ENCODE measurements around the gene ERN2.
"Not testable (repeated sequence)": the region's sequence is repeated elsewhere in the genome, so short reads cannot be mapped to it uniquely, and the experiment has no call there.

The ERN2 gene

GRCh38 chr16:23724096-23724784, 11.2 kb upstream of the ERN2 start:
- in situ Hi-C loops (cut with MboI; ENCODE audit: low sequenced_read_pairs): no loop called here

- in situ Hi-C loops (cut with MboI; ENCODE audit: low sequenced_read_pairs): not testable (repeated sequence)
These were observed 9.7 kb upstream of the ERN2 start for GRCh38 chr16:23722613-23723240.

- in situ Hi-C loops (cut with MboI; ENCODE audit: low sequenced_read_pairs): no loop called here
These were observed 3.5 kb upstream of the ERN2 start for GRCh38 chr16:23716484-23716883.

- in situ Hi-C loops (cut with MboI; ENCODE audit: low sequenced_read_pairs): no loop called here
These were observed 1.2 kb downstream of the ERN2 start for GRCh38 chr16:23711785-23712184.

GRCh38 chr16:23710504-23710903, 2.5 kb downstream of the ERN2 start:
- in situ Hi-C loops (cut with MboI; ENCODE audit: low sequenced_read_pairs): no loop called here

- in situ Hi-C loops (cut with MboI; ENCODE audit: low sequenced_read_pairs): no loop called here
These were observed 3.0 kb downstream of the ERN2 start for GRCh38 chr16:23710008-23710407.

- in situ Hi-C loops (cut with MboI; ENCODE audit: low sequenced_read_pairs): no loop called here
These were observed 3.5 kb downstream of the ERN2 start for GRCh38 chr16:23709536-23709935.

- in situ Hi-C loops (cut with MboI; ENCODE audit: low sequenced_read_pairs): no loop called here
These were observed 6.6 kb downstream of the ERN2 start for GRCh38 chr16:23706439-23706838.

- in situ Hi-C loops (cut with MboI; ENCODE audit: low sequenced_read_pairs): no loop called here
These were observed 7.5 kb downstream of the ERN2 start for GRCh38 chr16:23705517-23705902.

GRCh38 chr16:23704772-23705516, 8.1 kb downstream of the ERN2 start:
- in situ Hi-C loops (cut with MboI; ENCODE audit: low sequenced_read_pairs): no loop called here

GRCh38 chr16:23702951-23703350, 10.1 kb downstream of the ERN2 start:
- in situ Hi-C loops (cut with MboI; ENCODE audit: low sequenced_read_pairs): no loop called here

- in situ Hi-C loops (cut with MboI; ENCODE audit: low sequenced_read_pairs): no loop called here
These were observed 12.0 kb downstream of the ERN2 start for GRCh38 chr16:23701045-23701444.

GRCh38 chr16:23700509-23700908, 12.5 kb downstream of the ERN2 start:
- in situ Hi-C loops (cut with MboI; ENCODE audit: low sequenced_read_pairs): no loop called here

GRCh38 chr16:23700093-23700492, 12.9 kb downstream of the ERN2 start:
- in situ Hi-C loops (cut with MboI; ENCODE audit: low sequenced_read_pairs): no loop called here

- in situ Hi-C loops (cut with MboI; ENCODE audit: low sequenced_read_pairs): no loop called here
These were observed 13.9 kb downstream of the ERN2 start for GRCh38 chr16:23699100-23699499.

- in situ Hi-C loops (cut with MboI; ENCODE audit: low sequenced_read_pairs): no loop called here
These were observed 17.3 kb downstream of the ERN2 start for GRCh38 chr16:23695756-23696155.

- in situ Hi-C loops (cut with MboI; ENCODE audit: low sequenced_read_pairs): no loop called here
These were observed 18.2 kb downstream of the ERN2 start for GRCh38 chr16:23694644-23695373.

GRCh38 chr16:23694265-23694643, 18.8 kb downstream of the ERN2 start:
- in situ Hi-C loops (cut with MboI; ENCODE audit: low sequenced_read_pairs): no loop called here

- in situ Hi-C loops (cut with MboI; ENCODE audit: low sequenced_read_pairs): no loop called here
These were observed 20.7 kb downstream of the ERN2 start for GRCh38 chr16:23692190-23692837.

GRCh38 chr16:23691483-23692189, 21.4 kb downstream of the ERN2 start:
- in situ Hi-C loops (cut with MboI; ENCODE audit: low sequenced_read_pairs): no loop called here

All from HL-60/S4 (cell line).